ENCODE measurements around the gene CCDC149. TPM values are rescaled to one million over a fixed set of nuclear protein-coding genes. Genes with fewer than 3 reads are reported as not detected.

CCDC149 gene
- total RNA-seq, 1 experiment from 2014 or later = 5.3 TPM

- CTCF ChIA-PET = no interaction called here
- TF ChIP-seq MAX (IDR thresholded peaks at IDR 0.05) (no peak), TCF7L2 (IDR thresholded peaks at IDR 0.05; ENCODE audit: borderline replicate concordance, extremely low read depth, insufficient read depth, insufficient read length) (no peak), YY1 (IDR thresholded peaks at IDR 0.05; ENCODE audit: extremely low read depth, insufficient replicate concordance, low read depth, low read length) (no peak), CEBPB (IDR thresholded peaks at IDR 0.05; ENCODE audit: low read depth) (no peak), POLR2A (IDR thresholded peaks at IDR 0.05; ENCODE audit: borderline replicate concordance, extremely low read depth, insufficient read depth, insufficient read length) (no peak), REST (IDR thresholded peaks at IDR 0.05; ENCODE audit: low read depth) (no peak), CTCF (IDR thresholded peaks at IDR 0.05 in 2 of 3, conservative IDR thresholded peaks at IDR 0.05 in 1 of 3; ENCODE audit: borderline replicate concordance in 1 of 3, insufficient read depth in 1 of 3, low read depth in 2 of 3, low read length in 2 of 3) (no peak), ZFX (IDR thresholded peaks at IDR 0.05) (no peak), SP1 (IDR thresholded peaks at IDR 0.05; ENCODE audit: low read depth) (no peak), ZNF274 (IDR thresholded peaks at IDR 0.05; ENCODE audit: low read depth, low read length) (no peak), CBX3 (IDR thresholded peaks at IDR 0.05; ENCODE audit: low read depth) (no peak), SIN3A (IDR thresholded peaks at IDR 0.05; ENCODE audit: low read depth) (no peak), FOSL1 (IDR thresholded peaks at IDR 0.05; ENCODE audit: low read depth) (no peak), ATF3 (IDR thresholded peaks at IDR 0.05) (no peak)
- H3K9me2 ChIP-seq (ENCODE audit: insufficient read depth) = no peaks in the 10 kb centered on the region
- H3K4me1 ChIP-seq (ENCODE audit: control insufficient read depth in 1 of 2, insufficient read depth in 2 of 2, low read length in 2 of 2) = no peaks in the 10 kb centered on the region
- RAD21 ChIA-PET (ENCODE audit: low non-redundant PET in 1 of 2, low total read pairs in 2 of 2, uncharacterized antibody in 2 of 2, unreplicated experiment in 2 of 2) = no interaction called here
- intact Hi-C loops (cut with micrococcal nuclease) = no loop called here
- ATAC-seq (no peak), DNase-seq (ENCODE audit: low read depth, low spot score) (no peak)
- H3K9ac ChIP-seq (ENCODE audit: low read length) = no peak overlapping the region
- no peak overlapping the region for H3K4me3 ChIP-seq (replicated peaks in 1 of 2; ENCODE audit: low read depth in 1 of 2, low read length in 2 of 2)
- POLR2A ChIA-PET = no interaction called here
- no TSS peak for BruUV-seq (replicated peaks)
- H2AFZ ChIP-seq (ENCODE audit: low read depth, low read length, poor library complexity, severe bottlenecking) = no peak overlapping the region
- H3K36me3 ChIP-seq (ENCODE audit: control insufficient read depth in 1 of 2, insufficient read depth in 2 of 2, low read length in 2 of 2) = no peaks in the 10 kb centered on the region
- no peaks in the 10 kb centered on the region for H3K9me3 ChIP-seq (ENCODE audit: control insufficient read depth in 1 of 2, insufficient read depth in 1 of 2, low read depth in 1 of 2, low read length in 2 of 2)
- H4K20me1 ChIP-seq (ENCODE audit: insufficient read depth) = no peaks in the 10 kb centered on the region
- no peak overlapping the region for H3K27ac ChIP-seq (ENCODE audit: low read depth, low read length)
- H3K79me2 ChIP-seq (ENCODE audit: insufficient read depth, low read length) = no peaks in the 10 kb centered on the region
- H3K27me3 ChIP-seq (ENCODE audit: insufficient read depth, low read length) = peaks cover 24% of the 10 kb centered on the region
- H3K4me2 ChIP-seq (ENCODE audit: low read length) = no peak overlapping the region
Measured at GRCh38 chr4:24924309-24924781, 11.5 kb upstream of the CCDC149 start.
